ENCODE results near the gene ZNF436. TPM values are rescaled to one million over a fixed set of nuclear protein-coding genes. Genes with fewer than 3 reads are reported as not detected.
A peak's percentile ranks its signal among the peaks of the same experiment; 100 is the strongest.

Gene ZNF436
- total RNA-seq, 1 experiment from 2014 or later: 0.52 TPM

DNA sequence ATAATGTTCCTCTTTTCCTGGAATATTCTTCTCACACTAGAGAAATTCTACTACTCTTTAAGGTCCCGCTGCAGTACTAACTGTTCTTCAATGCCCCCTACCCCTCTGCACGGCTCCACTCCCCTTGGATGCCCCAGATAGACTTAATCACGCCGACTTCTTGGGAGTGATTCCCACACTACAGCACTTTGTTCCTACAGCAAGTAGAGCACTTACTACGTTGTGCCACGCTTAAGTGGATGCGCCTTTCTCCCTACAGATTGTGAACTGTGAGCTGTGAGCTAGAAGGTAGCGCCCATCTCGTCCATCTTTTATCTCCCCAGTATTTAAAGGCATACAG is 2.2 kb downstream of the ZNF436 start:
- no peak overlapping the region for H2BK5ac ChIP-seq (ENCODE audit: insufficient read length, low read length)
- no peak overlapping the region for H3K56ac ChIP-seq (ENCODE audit: insufficient read length, low read depth, low read length)
- no peak overlapping the region for H3K27ac Mint-ChIP-seq
- no peak overlapping the region for H3K4ac ChIP-seq (ENCODE audit: low read depth, low read length)
- peaks cover 13% of the 10 kb centered on the region for H3K9me3 ChIP-seq (ENCODE audit: control insufficient read depth, low read depth, low read length)
- no peak for DNase-seq
- peak overlapping the region; percentile 84 to 94 for H3K4me3 Mint-ChIP-seq
- H4K8ac ChIP-seq (replicated peaks; ENCODE audit: insufficient read length, low read depth, low read length): no peak overlapping the region
- H3K79me2 ChIP-seq (ENCODE audit: insufficient read depth, low read length): no peaks in the 10 kb centered on the region
- peaks cover 27 to 35% of the 10 kb centered on the region in 2 experiments for H3K4me1 Mint-ChIP-seq
- H3K9ac ChIP-seq (ENCODE audit: extremely low read depth, insufficient read length, low read length): no peak overlapping the region
- H2BK15ac ChIP-seq (ENCODE audit: low read depth, low read length): no peak overlapping the region
- H3K27me3 Mint-ChIP-seq (ENCODE audit: low read depth): peaks cover 59% of the 10 kb centered on the region
- H3K4me2 ChIP-seq (ENCODE audit: insufficient read depth, insufficient read length, low read length): peak overlapping the region; percentile 81
- H2BK12ac ChIP-seq (ENCODE audit: insufficient read length, low read depth, low read length): no peak overlapping the region
- no CpG with 5 or more reads among the region's 9 CpGs for WGBS (ENCODE audit: extremely low coverage, insufficient read length, low lambda C conversion rate)
- no peak overlapping the region for H4K91ac ChIP-seq (ENCODE audit: insufficient read length, low read depth, low read length)
- H2BK20ac ChIP-seq (ENCODE audit: low read depth, low read length, poor library complexity, severe bottlenecking): no peak overlapping the region
- no peak overlapping the region for H3K27ac ChIP-seq (ENCODE audit: insufficient read length, low read depth, low read length)
- H2BK120ac ChIP-seq (ENCODE audit: low read depth, low read length, poor library complexity, severe bottlenecking): no peak overlapping the region
- H3K9me3 Mint-ChIP-seq: peaks cover 31 to 43% of the 10 kb centered on the region in 2 experiments
- H3K18ac ChIP-seq (ENCODE audit: insufficient read length, low read depth, low read length): no peak overlapping the region
- TF ChIP-seq, protein P1, sequence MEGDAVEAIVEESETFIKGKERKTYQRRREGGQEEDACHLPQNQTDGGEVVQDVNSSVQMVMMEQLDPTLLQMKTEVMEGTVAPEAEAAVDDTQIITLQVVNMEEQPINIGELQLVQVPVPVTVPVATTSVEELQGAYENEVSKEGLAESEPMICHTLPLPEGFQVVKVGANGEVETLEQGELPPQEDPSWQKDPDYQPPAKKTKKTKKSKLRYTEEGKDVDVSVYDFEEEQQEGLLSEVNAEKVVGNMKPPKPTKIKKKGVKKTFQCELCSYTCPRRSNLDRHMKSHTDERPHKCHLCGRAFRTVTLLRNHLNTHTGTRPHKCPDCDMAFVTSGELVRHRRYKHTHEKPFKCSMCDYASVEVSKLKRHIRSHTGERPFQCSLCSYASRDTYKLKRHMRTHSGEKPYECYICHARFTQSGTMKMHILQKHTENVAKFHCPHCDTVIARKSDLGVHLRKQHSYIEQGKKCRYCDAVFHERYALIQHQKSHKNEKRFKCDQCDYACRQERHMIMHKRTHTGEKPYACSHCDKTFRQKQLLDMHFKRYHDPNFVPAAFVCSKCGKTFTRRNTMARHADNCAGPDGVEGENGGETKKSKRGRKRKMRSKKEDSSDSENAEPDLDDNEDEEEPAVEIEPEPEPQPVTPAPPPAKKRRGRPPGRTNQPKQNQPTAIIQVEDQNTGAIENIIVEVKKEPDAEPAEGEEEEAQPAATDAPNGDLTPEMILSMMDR (conservative IDR thresholded peaks at IDR 0.05): no peak
- H3K23me2 ChIP-seq (ENCODE audit: insufficient read length, low read depth, low read length, poor library complexity, severe bottlenecking): peaks cover 5% of the 10 kb centered on the region
- no peak overlapping the region for H3T11ph ChIP-seq (ENCODE audit: low read length)
- peaks cover 51% of the 10 kb centered on the region for H3K27me3 ChIP-seq (ENCODE audit: insufficient read depth, low read length)
- H2AFZ ChIP-seq (ENCODE audit: low read length): no peak overlapping the region
- no peak overlapping the region for H2AK5ac ChIP-seq (ENCODE audit: insufficient read length, low read length)
- no peak overlapping the region for H4K5ac ChIP-seq (ENCODE audit: insufficient read length, low read depth, low read length)
- no peak overlapping the region for H3K14ac ChIP-seq (ENCODE audit: insufficient read depth, low read length)
- H3K79me1 ChIP-seq (ENCODE audit: insufficient read depth, low read depth, low read length, poor library complexity, severe bottlenecking): no peaks in the 10 kb centered on the region
- peaks cover 8 to 12% (median 12%) of the 10 kb centered on the region in 3 experiments for H3K36me3 Mint-ChIP-seq (ENCODE audit: insufficient read depth in 1 of 3, low read depth in 3 of 3)
- no peaks in the 10 kb centered on the region; the same call in 1 of the 2 replicates for H3K4me1 ChIP-seq (ENCODE audit: insufficient read depth, low read length)
- H3K23ac ChIP-seq (ENCODE audit: insufficient read length, low read depth, low read length): no peak overlapping the region
- H4K20me1 ChIP-seq (ENCODE audit: control insufficient read depth, insufficient read depth, insufficient read length): peaks cover 3% of the 10 kb centered on the region

Data from H9 (cell line).